Measurements from ENCODE around the gene TAF5. TPM values are rescaled to one million over a fixed set of nuclear protein-coding genes. Genes with fewer than 3 reads are reported as not detected.

The TAF5 gene
- total RNA-seq (1 to 10 TPM; 4.2 to 7.1 (median 5.5) TPM), polyA plus RNA-seq (1 to 10 TPM; 2.8 to 3.3 (median 3.0) TPM)

- Histone ChIP-seq H3K36me3 (peaks cover 0 to under 1% (median 0%) of the 10 kb centered on the region in 4 donors), H3K4me3 (peak within 1 kb of the TSS; percentile 73 to 99 (median 83)), H3K27ac (peak within 1 kb of the TSS; percentile 88 to 94 (median 90)), H3K4me1 (peaks cover 0 to 23% (median 19%) of the 10 kb centered on the region in 4 donors), H3K9me3 (no peaks in the 10 kb centered on the region), H3K27me3 (no peaks in the 10 kb centered on the region)
- WGBS, 2 donors, result 0% methylated on average over 81 of the region's 81 CpGs
- TF ChIP-seq EP300 (IDR thresholded peaks at IDR 0.05), result no peak
- no peak for TF ChIP-seq CTCF (IDR thresholded peaks at IDR 0.05)
- TF ChIP-seq POLR2AphosphoS5 (IDR thresholded peaks at IDR 0.05), result peak; percentile 96 to 97 (median 96)
- TF ChIP-seq POLR2A (IDR thresholded peaks at IDR 0.05), result peak; percentile 83 to 89
- peak; percentile 94 for DNase-seq
- intact Hi-C loops (cut with DNase I), result no loop called here
Observed at GRCh38 chr10:103367782-103368518, at the start of gene TAF5. Gene TAF5, plus strand, starts transcription at chr10:103367976. Its CDS starts 14 bp downstream, at chr10:103367990.

GRCh38 chr10:103327906-103328305, 39.9 kb upstream of the TAF5 start:
- no peak overlapping the region for H3K4me3 ChIP-seq
- WGBS, 2 donors, result 85 to 94% methylated on average over 7 of the region's 7 CpGs
- no peaks in the 10 kb centered on the region for H3K9me3 ChIP-seq
- intact Hi-C loops (cut with DNase I), result no loop called here
- no peaks in the 10 kb centered on the region for H3K4me1 ChIP-seq
- TF ChIP-seq CTCF (IDR thresholded peaks at IDR 0.05), result no peak
- no peak for TF ChIP-seq POLR2A (IDR thresholded peaks at IDR 0.05)
- TF ChIP-seq POLR2AphosphoS5 (IDR thresholded peaks at IDR 0.05), result no peak
- no peak for TF ChIP-seq EP300 (IDR thresholded peaks at IDR 0.05)
- H3K36me3 ChIP-seq, result peaks cover 0 to 89% (median 28%) of the 10 kb centered on the region in 4 donors
- H3K27me3 ChIP-seq, result no peaks in the 10 kb centered on the region
- no peak overlapping the region for H3K27ac ChIP-seq
- no peak for DNase-seq

- 83 to 95% methylated on average over 2 of the region's 2 CpGs for WGBS, 2 donors
- DNase-seq, result no peak
- Histone ChIP-seq H3K9me3 (no peaks in the 10 kb centered on the region), H3K4me1 (no peaks in the 10 kb centered on the region), H3K27me3 (no peaks in the 10 kb centered on the region), H3K4me3 (no peak overlapping the region), H3K36me3 (peaks cover 0 to 80% (median 17%) of the 10 kb centered on the region in 4 donors), H3K27ac (no peak overlapping the region)
- intact Hi-C loops (cut with DNase I), result no loop called here
- TF ChIP-seq POLR2A (IDR thresholded peaks at IDR 0.05) (no peak), EP300 (IDR thresholded peaks at IDR 0.05) (no peak), POLR2AphosphoS5 (IDR thresholded peaks at IDR 0.05) (no peak), CTCF (IDR thresholded peaks at IDR 0.05) (peak in 2 of 4 experiments; percentile 37 to 49)
Observed at GRCh38 chr10:103333934-103334520, 33.7 kb upstream of the TAF5 start.

DNA sequence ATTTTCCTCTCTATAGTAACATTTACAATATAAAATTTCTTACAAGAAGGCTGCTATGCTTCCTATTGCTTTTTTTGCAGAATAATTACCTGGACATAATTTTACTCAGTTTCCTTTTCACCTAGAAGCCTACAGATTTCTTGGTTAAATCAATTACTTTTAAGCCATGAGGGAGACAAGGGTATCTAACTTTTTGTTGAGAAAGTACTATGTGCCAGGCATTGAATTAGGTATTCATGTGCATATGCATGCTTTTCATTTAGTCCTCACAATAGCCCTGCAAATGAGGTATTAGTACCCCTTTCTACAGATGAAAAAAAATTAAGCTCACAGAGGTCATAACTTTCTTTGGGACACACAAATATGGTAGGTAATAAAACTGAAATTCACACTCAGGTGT, 33.2 kb upstream of the TAF5 start:
- no peak overlapping the region for H3K27ac ChIP-seq
- H3K27me3 ChIP-seq, result no peaks in the 10 kb centered on the region
- H3K4me3 ChIP-seq, result no peak overlapping the region
- H3K9me3 ChIP-seq, result no peaks in the 10 kb centered on the region
- intact Hi-C loops (cut with DNase I), result no loop called here
- no peaks in the 10 kb centered on the region for H3K4me1 ChIP-seq
- peaks cover 0 to 80% (median 16%) of the 10 kb centered on the region in 4 donors for H3K36me3 ChIP-seq
- DNase-seq, result no peak
- TF ChIP-seq EP300 (IDR thresholded peaks at IDR 0.05), result no peak
- TF ChIP-seq POLR2AphosphoS5 (IDR thresholded peaks at IDR 0.05), result no peak
- no peak for TF ChIP-seq CTCF (IDR thresholded peaks at IDR 0.05)
- TF ChIP-seq POLR2A (IDR thresholded peaks at IDR 0.05), result no peak
